RWPE2 (cell line): Measurements from ENCODE around the gene KLF2.

Experiments used
- ATAC-seq: fragments of 200-7000 bp; cut with Tn5 transposase; 3 replicates; pipeline ENCODE4 v1.9.1; 2021; ENCODE audit warnings: low read depth
- DNase-seq: peaks from one replicate; pipeline ENCODE4 v3.0.0-alpha.2; 2020; ENCODE audit warnings: low spot score
- H3K27ac ChIP-seq: fragments of 450-650 bp; 2 replicates; pipeline ENCODE4 v1.5.1; 2017; ENCODE audit warnings: mild to moderate bottlenecking; ENCODE audit not compliant: poor library complexity, severe bottlenecking
- H3K27me3 ChIP-seq: fragments of 250-450 bp; sonication (Bioruptor Pico); 2 replicates; pipeline ENCODE4 v1.5.1; 2021; ENCODE audit warnings: mild to moderate bottlenecking, moderate library complexity; ENCODE audit not compliant: insufficient read depth, poor library complexity, severe bottlenecking
- H3K36me3 ChIP-seq: fragments of 250-450 bp; sonication (Bioruptor Pico); 2 replicates; pipeline ENCODE4 v1.5.1; 2020; ENCODE audit warnings: low read depth, mild to moderate bottlenecking, moderate library complexity
- H3K4me1 ChIP-seq: fragments of 250-450 bp; sonication (Bioruptor Pico); 2 replicates; pipeline ENCODE4 v1.5.1; 2021; ENCODE audit warnings: mild to moderate bottlenecking, moderate library complexity; ENCODE audit not compliant: insufficient read depth, poor library complexity, severe bottlenecking
- H3K4me3 ChIP-seq: fragments of 250-450 bp; sonication (Bioruptor Pico); 2 replicates; pipeline ENCODE4 v1.5.1; 2021; ENCODE audit warnings: mild to moderate bottlenecking, moderate library complexity; ENCODE audit not compliant: severe bottlenecking
- H3K9me3 ChIP-seq: fragments of 250-450 bp; sonication (Bioruptor Pico); 2 replicates; pipeline ENCODE4 v1.5.1; 2021; ENCODE audit warnings: mild to moderate bottlenecking, moderate library complexity; ENCODE audit not compliant: severe bottlenecking
- CTCF ChIP-seq: fragments of 450-650 bp; IDR thresholded peaks from one replicate; pipeline ENCODE4 v1.5.1; 2017; ENCODE audit warnings: mild to moderate bottlenecking, moderate library complexity; ENCODE audit not compliant: poor library complexity, severe bottlenecking

KLF2 gene

GRCh38 chr19:16369306-16369663 is 44.7 kb downstream of the KLF2 start:
- no peak for TF ChIP-seq CTCF
- H3K4me3 ChIP-seq, result no peak overlapping the region
- H3K27ac ChIP-seq, result no peak overlapping the region
- no peaks in the 10 kb centered on the region for H3K4me1 ChIP-seq
- H3K36me3 ChIP-seq, result no peaks in the 10 kb centered on the region
- no peaks in the 10 kb centered on the region for H3K9me3 ChIP-seq
- no peaks in the 10 kb centered on the region for H3K27me3 ChIP-seq
- no peak for ATAC-seq
- no peak for DNase-seq

GRCh38 chr19:16369664-16370576 is 45.3 kb downstream of the KLF2 start:
- ATAC-seq, result no peak
- no peaks in the 10 kb centered on the region for H3K27me3 ChIP-seq
- no peaks in the 10 kb centered on the region for H3K4me1 ChIP-seq
- DNase-seq, result no peak
- no peaks in the 10 kb centered on the region for H3K9me3 ChIP-seq
- no peak for TF ChIP-seq CTCF
- no peak overlapping the region for H3K27ac ChIP-seq
- H3K4me3 ChIP-seq, result no peak overlapping the region
- H3K36me3 ChIP-seq, result 0 out of 2 replicates have a peak, but pooled peaks cover 2% of the 10 kb centered on the region

- Histone ChIP-seq H3K9me3 (no peaks in the 10 kb centered on the region), H3K27me3 (no peaks in the 10 kb centered on the region), H3K36me3 (0 out of 2 replicates have a peak, but pooled peaks cover 7% of the 10 kb centered on the region), H3K27ac (no peak overlapping the region), H3K4me3 (no peak overlapping the region), H3K4me1 (no peaks in the 10 kb centered on the region)
- ATAC-seq, result no peak
- no peak for TF ChIP-seq CTCF
- DNase-seq, result no peak
These were observed 46.2 kb downstream of the KLF2 start for GRCh38 chr19:16370641-16371391.

GRCh38 chr19:16371540-16371986 is 46.9 kb downstream of the KLF2 start:
- Histone ChIP-seq H3K27ac (no peak overlapping the region), H3K4me3 (no peak overlapping the region), H3K36me3 (0 out of 2 replicates have a peak, but pooled peaks cover 7% of the 10 kb centered on the region), H3K27me3 (no peaks in the 10 kb centered on the region), H3K4me1 (no peaks in the 10 kb centered on the region), H3K9me3 (no peaks in the 10 kb centered on the region)
- ATAC-seq, result no peak
- DNase-seq, result no peak
- TF ChIP-seq CTCF, result no peak
